H1 (cell line): Measurements from ENCODE around the gene NDST3.

Experiments
- CBX5 ChIP-seq: fragments of 300-800, 300-1000 bp; sonication (generic); IDR thresholded peaks from 2 replicates; pipeline ENCODE4 v1.7.1; 2016; ENCODE audit warnings: antibody characterized with exemption, low read length, low read depth
- CEBPB ChIP-seq: IDR thresholded peaks from 2 replicates; pipeline ENCODE4 v1.6.1; 2012; ENCODE audit warnings: low read depth, low read length
- EZH2 ChIP-seq: fragments of 200-600 bp; sonication (generic); IDR thresholded peaks from 2 replicates; pipeline ENCODE4 v1.7.1; 2012; ENCODE audit warnings: low read depth, mild to moderate bottlenecking, moderate library complexity, low read length, inconsistent platforms; ENCODE audit not compliant: severe bottlenecking
- GABPA ChIP-seq: IDR thresholded peaks from 2 replicates; pipeline ENCODE4 v1.6.1; 2011; ENCODE audit warnings: mild to moderate bottlenecking, low read length, moderate library complexity, borderline replicate concordance; ENCODE audit not compliant: insufficient read depth
- MAFK ChIP-seq: IDR thresholded peaks from 2 replicates; pipeline ENCODE4 v1.6.1; 2012; ENCODE audit warnings: low read depth, mild to moderate bottlenecking, improper control_type of control experiment, low read length
- MAX ChIP-seq: IDR thresholded peaks from 2 replicates; pipeline ENCODE4 v1.6.1; 2012; ENCODE audit warnings: inconsistent platforms
- NANOG ChIP-seq: IDR thresholded peaks from 2 replicates; pipeline ENCODE4 v1.6.1; 2011; ENCODE audit warnings: low read length, low read depth, mild to moderate bottlenecking, inconsistent platforms; ENCODE audit not compliant: insufficient read depth, poor library complexity, severe bottlenecking
- POLR2A ChIP-seq, 2 experiments: IDR thresholded peaks; 1 replicate in 1 of 2; 2 replicates in 1 of 2; pipeline ENCODE4 v1.6.1; 2011; ENCODE audit warnings: low read depth in 2 of 2, low read length in 2 of 2, mild to moderate bottlenecking in 2 of 2; ENCODE audit errors: control extremely low read depth in 1 of 2
- RAD21 ChIP-seq, 2 experiments: IDR thresholded peaks in 1 of 2; conservative IDR thresholded peaks in 1 of 2; 2 replicates each; pipeline ENCODE4 v1.6.1; 2011; ENCODE audit warnings: low read depth in 2 of 2, low read length in 2 of 2, improper control_type of control experiment in 1 of 2, inconsistent platforms in 1 of 2, mild to moderate bottlenecking in 1 of 2, moderate library complexity in 1 of 2
- TAF1 ChIP-seq: IDR thresholded peaks from 2 replicates; pipeline ENCODE4 v1.6.1; 2011; ENCODE audit warnings: mild to moderate bottlenecking, low read depth, low read length
- TF ChIP-seq, protein P1 (sequence below), 3 experiments: IDR thresholded peaks; 1 replicate in 2 of 3; 2 replicates in 1 of 3; pipeline versions ENCODE4 v1.5.1 to v1.6.1; 2011; ENCODE audit warnings: low read length in 3 of 3, mild to moderate bottlenecking in 3 of 3, inconsistent platforms in 2 of 3, low read depth in 1 of 3, moderate library complexity in 1 of 3; ENCODE audit not compliant: insufficient read depth in 1 of 3; ENCODE audit errors: control extremely low read depth in 1 of 3

DNA sequence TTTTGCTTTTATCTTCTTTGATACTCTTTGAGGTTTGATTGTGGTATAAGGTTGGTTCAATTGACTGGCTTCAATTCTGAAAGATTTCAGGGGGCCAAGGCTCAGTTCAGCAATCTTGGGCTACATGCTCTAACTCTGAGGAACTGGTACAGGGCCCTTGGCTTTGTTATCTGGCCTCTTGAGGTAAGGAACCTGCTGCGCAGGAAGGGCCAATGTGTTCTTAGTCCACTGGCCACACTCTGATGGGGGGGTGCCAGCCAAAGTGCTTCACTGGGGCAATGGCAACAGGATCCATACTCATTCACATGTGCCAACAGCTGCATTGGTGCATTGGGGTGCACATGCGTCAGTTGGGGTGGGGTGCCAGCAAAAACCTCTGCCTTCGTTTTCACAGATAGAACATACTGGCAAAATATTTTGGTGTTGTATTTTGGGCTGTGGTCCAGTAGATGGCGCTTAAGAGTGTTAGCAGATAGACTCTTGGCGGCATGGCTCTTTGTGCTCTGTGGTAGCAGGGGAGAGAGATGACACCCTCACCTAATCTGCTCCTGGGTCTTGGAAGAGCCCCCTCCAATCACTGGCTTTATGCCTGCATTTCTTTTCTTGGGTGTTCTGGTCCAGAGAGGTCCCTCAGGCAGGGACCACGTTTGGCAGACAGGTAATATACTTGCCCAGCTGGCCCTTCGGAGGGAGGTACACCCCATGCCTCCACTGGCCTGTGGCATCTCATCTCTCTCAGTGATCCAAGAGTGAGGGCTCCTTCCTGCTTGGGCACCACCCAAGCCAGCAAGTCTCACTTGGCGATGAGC lies 42.9 kb downstream of the NDST3 start:
- TF ChIP-seq, protein P1, sequence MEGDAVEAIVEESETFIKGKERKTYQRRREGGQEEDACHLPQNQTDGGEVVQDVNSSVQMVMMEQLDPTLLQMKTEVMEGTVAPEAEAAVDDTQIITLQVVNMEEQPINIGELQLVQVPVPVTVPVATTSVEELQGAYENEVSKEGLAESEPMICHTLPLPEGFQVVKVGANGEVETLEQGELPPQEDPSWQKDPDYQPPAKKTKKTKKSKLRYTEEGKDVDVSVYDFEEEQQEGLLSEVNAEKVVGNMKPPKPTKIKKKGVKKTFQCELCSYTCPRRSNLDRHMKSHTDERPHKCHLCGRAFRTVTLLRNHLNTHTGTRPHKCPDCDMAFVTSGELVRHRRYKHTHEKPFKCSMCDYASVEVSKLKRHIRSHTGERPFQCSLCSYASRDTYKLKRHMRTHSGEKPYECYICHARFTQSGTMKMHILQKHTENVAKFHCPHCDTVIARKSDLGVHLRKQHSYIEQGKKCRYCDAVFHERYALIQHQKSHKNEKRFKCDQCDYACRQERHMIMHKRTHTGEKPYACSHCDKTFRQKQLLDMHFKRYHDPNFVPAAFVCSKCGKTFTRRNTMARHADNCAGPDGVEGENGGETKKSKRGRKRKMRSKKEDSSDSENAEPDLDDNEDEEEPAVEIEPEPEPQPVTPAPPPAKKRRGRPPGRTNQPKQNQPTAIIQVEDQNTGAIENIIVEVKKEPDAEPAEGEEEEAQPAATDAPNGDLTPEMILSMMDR (IDR thresholded peaks at IDR 0.05; ENCODE audit: control extremely low read depth in 1 of 3, insufficient read depth in 1 of 3, low read depth in 1 of 3, low read length in 3 of 3), result peak; percentile 16 to 75 (median 65)
- no peak for TF ChIP-seq CBX5
- peak; percentile 67 to 75 for TF ChIP-seq RAD21 (IDR thresholded peaks at IDR 0.05 in 1 of 2, conservative IDR thresholded peaks at IDR 0.05 in 1 of 2; ENCODE audit: low read depth in 2 of 2, low read length in 2 of 2)
- TF ChIP-seq EZH2, result no peak
- no peak for TF ChIP-seq MAFK
- no peak for TF ChIP-seq NANOG
- TF ChIP-seq POLR2A (IDR thresholded peaks at IDR 0.05; ENCODE audit: control extremely low read depth in 1 of 2, low read depth in 2 of 2, low read length in 2 of 2), result no peak
- TF ChIP-seq TAF1, result no peak
- TF ChIP-seq MAX, result no peak
- no peak for TF ChIP-seq GABPA
- no peak for TF ChIP-seq CEBPB
